Stimulated activated CD4-positive, alpha-beta T cell treated with anti-CD3 and anti-CD28 coated beads, TNF-alpha, amount 100 ng/mL, for 4 hours (primary cell): ENCODE measurements around the gene MRPL43.

ENCODE experiments used
- DNase-seq, 3 experiments: peaks; one replicate each; pipeline ENCODE4 v3.0.0-alpha.2; 2020; ENCODE audit warnings: low read depth in 3 of 3

The MRPL43 gene

DNA sequence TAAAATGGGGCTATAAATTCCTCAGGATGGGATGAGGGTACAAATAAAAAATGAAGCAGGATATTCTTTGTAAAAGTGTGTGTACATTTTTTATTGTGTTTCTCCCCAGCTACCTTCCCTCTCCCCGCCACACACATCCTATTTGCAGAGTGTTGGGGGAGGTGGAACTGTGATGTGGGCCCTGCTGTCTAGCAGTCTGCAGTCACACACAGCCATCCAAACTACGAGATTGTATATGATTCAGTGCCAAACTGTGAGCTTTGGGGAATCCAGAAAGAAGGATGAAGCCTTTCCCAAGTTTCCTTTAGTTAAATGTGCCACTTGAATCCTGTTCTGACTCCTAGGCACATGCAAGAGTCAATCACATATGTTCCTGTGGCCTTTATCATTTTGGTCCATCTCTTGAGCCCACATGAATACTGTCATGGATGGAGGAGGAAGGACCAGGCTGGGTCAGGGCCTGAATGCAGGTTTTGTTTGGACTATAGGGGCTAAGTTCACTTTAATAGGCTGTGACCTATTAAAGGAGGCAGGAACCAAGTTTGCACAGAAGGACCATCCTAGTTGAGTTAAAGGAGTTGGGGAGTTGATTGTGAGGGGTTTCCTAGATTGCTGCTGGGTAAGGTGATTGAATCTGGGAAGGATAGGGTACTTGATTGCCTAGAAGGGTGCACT lies 19.1 kb downstream of the MRPL43 start:
- no peak for DNase-seq

DNA sequence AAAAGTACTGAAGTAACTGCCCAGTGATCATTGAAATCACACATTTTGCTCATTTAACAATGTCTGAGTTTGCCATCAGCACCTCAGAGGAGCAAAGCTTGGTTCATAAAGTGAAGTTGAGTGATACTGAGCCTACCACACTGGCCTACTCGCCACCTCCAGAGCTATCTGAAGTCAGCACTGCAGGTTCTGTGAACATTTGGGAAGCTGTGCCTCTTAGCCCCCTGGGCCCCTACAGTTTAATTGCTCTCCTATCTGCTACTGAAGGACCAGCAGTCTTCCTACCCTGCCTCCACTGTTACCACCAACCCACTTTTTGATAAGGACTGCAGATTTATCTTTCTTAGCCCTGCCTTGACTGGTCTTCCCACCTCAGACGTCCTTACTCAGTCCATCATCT lies 20.0 kb downstream of the MRPL43 start:
- no peak for DNase-seq

DNA sequence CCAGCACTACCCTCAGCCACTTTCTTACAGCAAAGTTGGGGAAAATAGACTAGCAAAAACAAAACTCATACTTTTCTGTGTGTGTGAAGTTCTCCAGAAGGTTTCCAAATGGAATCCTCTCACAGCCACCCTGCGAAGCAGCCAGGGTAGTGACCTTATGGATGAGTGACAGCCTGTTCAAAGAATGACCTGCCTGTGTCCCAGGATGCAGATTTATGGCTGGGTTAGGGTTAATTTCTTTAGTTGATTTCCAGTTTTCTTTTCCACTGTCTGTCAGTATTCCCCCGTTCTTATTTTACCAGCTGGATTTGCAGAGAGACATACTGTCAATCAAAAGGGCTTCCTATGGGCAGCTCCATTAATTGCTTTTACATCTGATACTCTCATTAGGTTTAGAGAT lies 20.4 kb downstream of the MRPL43 start:
- DNase-seq, result no peak

DNA sequence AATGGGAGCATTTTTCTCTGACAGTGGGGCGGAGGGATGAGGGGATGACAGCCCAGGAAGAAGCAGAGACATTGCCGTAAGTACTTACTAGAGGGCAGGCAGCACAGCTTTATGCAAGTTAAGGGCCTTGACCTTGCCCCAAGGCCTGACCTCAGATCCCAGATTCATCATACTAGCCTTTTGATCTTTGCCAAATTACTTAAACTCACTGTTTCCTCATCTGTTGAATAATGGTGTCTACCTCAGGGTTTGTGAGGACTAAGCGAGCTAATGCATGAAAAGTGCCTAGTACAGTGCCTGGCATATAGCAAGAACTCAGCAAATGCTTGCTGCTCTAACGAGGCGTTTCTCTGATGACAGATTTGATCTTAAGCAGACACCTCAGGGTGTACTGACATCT lies 21.5 kb downstream of the MRPL43 start:
- DNase-seq, result no peak

DNA sequence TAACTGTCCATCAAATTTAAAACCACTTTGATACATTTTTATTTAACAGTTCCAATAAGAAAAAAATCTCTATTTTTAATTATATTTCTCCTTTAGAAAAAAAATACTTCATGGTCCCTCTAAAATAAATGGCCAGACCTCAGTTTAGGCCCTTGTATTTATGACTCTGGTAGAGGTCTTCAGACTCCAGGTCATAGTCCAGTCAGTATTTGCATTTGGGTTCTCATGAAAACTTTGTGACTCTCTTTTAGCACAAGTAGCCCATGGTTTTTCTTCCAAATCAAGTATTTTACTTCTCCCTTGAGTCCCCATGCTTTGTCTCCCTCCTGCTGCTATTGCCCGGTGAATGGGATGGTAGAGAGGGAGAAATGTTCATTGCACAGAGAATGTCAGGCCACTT lies 23.5 kb downstream of the MRPL43 start:
- DNase-seq, result no peak

DNA sequence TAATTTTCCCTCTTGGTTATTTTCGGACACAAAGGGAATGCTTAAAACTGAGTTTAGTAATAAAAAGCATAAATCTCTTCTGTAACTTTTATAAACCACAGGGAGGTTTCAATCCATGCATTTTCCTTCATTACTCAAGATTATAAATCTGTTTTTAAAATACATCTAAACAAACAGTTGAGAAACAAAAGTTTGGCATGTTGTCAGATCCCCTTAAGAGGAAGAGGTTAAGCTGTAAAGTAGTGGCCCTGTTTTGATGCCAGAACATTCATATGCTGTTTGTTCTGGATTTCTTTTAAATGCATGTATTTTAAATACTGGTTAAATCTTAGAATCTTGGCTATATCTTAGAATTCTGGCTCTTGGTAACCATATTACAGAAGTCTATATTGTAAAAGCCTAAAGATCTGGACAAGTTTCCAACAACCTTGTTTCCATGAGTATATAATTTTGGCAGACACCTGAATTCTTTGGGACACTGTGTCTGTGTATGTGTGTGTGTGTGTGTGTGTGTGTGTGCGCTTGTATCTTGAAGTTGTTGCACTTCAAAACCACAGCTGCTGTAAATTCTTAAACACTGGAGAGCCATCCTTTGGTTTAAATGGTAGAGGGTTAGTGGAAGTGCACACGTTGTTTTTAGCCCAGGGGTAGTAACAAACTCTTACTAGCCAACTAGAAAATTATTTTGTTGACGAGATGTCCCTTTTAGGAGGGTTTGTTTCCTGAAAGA lies 24.8 kb downstream of the MRPL43 start:
- no peak for DNase-seq

DNA sequence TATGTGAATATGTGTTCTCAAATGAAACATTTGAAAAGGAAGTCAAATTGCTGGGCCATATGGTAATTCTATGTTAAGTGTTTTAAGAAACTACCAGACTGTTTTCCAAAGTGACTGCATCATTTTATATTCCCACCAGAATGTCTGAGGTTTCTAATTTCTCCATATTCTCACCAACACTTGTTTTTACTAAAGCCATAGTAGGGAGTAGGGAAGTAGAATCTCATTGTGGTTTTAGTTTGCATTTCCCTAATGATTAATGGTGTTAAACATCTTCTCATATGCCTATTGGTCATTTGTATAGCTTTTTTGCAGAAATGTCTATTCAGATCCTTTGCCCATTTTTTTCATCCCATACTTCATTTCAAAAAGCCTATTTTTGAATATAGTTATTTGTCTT lies 27.0 kb downstream of the MRPL43 start:
- DNase-seq, result no peak

DNA sequence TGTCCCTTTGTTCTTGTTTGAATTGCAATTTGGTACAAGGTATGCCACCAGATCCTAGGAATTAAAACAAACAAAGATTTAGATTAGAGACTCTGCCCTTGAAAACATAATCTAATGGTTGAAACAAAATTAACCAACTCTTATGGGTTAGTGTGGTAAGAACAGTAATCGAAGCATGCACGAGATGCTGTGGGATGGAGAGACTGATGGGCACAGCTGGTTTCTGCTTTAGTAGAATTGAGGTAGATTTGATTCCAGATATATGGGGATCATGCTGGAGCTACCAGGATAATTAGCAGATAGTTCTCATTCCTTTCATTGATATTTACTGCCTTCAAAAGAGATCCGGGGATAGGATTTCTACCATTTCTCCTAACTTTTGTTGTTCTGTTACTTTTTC lies 38.4 kb downstream of the MRPL43 start:
- no peak for DNase-seq

DNA sequence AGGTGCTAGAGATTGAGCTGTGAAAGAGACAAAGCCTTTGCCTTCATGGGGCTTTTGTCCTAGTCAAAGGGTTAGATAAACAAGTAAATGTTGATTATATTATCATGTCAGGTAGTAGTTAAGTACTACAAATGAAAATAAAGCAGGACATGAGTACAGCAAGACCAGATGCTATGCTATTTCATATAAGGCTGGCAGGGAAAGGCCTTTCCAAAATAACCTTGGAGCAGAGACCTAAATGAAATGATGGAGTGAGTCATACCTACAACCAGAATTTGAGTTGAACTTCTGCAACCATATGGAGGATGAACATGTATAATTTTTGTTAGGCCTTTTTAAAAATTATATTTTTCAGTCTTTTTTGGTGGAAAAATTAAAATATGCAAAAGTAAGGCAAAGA lies 41.5 kb downstream of the MRPL43 start:
- no peak for DNase-seq

DNA sequence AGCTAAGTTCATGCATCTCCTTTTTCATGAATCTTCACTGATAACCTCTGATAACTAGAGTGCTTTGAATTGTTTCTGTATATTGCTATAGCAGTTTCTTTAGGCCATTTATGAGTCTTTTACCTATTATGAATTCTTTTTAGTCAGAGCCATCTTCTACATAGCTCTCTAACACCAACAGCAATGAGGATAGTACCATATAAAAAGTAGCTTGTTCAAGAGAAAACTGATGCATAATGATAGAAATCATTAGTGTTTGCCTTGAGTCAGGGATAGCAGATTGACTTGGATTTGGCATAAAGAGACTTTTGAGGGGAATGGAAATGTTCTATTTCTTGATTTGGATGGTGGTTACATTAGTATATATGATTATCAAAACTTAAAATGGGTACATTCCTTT lies 43.8 kb downstream of the MRPL43 start:
- DNase-seq, result no peak

DNA sequence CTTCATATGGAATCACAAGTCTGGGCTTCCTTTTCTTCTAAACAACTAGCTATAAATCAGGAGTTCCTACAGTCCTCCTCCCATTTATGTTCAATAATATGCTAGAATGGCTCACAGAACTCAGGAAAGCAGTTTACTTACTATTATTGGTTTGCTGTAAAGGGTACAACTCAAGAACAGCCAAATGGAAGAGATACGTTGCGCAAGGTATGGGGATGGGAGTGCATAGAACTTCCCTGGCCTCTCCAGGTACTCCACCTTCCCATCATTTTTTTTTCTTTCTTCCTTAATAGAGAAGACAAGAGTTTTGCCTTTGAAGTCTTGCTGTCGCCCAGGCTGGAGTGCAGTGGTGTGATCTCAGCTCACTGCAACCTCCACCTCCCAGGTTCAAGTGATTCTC lies 45.1 kb downstream of the MRPL43 start:
- DNase-seq, result no peak

DNA sequence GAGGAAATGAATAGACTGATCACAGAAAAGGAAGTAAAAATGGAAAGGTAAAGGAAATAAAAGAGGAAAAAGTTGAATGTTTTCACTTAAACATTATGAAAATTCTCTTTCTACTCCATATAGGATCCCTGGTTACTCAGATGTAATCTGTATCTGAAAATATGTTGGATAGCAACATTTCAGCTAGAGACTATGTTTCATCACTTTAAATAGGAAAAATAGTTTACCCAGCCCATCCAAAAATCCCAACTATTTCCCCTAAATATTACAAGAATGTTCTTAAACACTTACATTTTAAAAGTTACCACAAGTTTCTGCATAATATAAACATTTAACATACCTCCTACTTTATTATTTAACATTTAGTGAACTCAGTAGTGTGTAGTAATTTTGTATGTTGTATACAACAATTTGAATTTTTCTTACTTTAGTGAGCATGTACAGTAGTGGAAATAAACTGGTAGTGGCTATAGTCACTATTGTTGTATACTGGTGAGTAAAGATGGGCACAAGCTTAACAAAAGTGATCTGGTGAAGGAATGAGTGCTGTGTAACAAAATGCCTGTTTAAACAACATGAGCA lies 47.4 kb downstream of the MRPL43 start:
- no peak for DNase-seq
